NB4 (cell line): ENCODE results near the gene EPB41L2.
A peak's percentile ranks its signal among the peaks of the same experiment; 100 is the strongest.

ENCODE experiments used
- DNase-seq: peaks from one replicate; pipeline ENCODE4 v3.0.0; 2010; ENCODE audit warnings: low read depth
- H3K4me3 ChIP-seq: one replicate; pipeline ENCODE4 v1.5.1; 2011; ENCODE audit warnings: mild to moderate bottlenecking, low read depth, low read length, moderate library complexity
- CTCF ChIP-seq: IDR thresholded peaks from one replicate; pipeline ENCODE4 v1.5.1; 2012; ENCODE audit warnings: low read depth, low read length
- MAX ChIP-seq: IDR thresholded peaks from 2 replicates; pipeline ENCODE4 v1.6.1; 2011; ENCODE audit warnings: low read depth, low read length
- MYC ChIP-seq: IDR thresholded peaks from 2 replicates; pipeline ENCODE4 v1.6.1; 2011; ENCODE audit warnings: low read depth, low read length
- POLR2A ChIP-seq: IDR thresholded peaks from 2 replicates; pipeline ENCODE4 v1.6.1; 2011; ENCODE audit warnings: mild to moderate bottlenecking; ENCODE audit not compliant: insufficient read length; ENCODE audit errors: extremely low read depth

EPB41L2 gene

DNA sequence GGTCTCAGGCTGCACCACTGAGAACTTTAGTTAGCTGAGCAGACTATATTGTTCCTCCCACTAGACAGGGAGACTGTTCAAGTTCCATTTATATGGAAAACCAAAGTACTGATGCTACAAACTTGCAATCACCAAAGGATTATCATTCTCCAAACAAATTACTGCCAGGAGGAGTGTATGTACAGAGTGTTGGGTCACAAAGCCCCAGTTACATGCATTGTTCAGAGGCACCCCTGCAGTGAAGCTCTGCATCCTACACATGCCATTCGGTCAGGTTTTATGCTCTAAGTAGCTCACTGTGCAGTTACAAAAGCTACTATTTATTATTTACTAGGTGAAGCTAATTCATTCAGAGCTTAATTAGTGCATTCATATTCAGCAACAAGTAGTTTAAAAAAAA, 160.0 kb downstream of the EPB41L2 start:
- no peak overlapping the region for H3K4me3 ChIP-seq
- TF ChIP-seq MAX (no peak), CTCF (no peak), MYC (no peak), POLR2A (no peak)
- DNase-seq, result no peak

DNA sequence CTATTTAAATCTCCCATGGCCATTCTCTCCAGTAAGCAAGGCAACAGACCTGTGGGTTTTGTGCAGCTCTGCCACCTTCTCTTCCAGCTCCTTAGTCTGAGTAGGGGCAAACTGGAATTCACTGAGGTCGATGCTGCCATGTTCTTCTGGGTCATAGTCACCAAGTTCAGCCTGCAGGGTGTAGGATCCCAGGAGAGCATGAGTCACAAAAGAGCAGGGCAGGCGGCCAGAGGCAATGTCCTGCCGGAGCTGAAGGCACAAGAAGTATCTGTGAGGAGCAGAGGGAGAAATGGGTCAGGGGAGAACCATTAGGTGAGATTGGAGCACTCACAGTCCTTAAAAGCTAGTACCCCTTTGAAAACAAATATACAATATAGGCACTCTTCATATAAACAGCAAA, 162.1 kb downstream of the EPB41L2 start:
- no peak for DNase-seq
- TF ChIP-seq POLR2A, result no peak
- TF ChIP-seq MAX, result no peak
- no peak for TF ChIP-seq MYC
- TF ChIP-seq CTCF, result no peak
- H3K4me3 ChIP-seq, result no peak overlapping the region

GRCh38 chr6:130896249-130896648, 166.8 kb downstream of the EPB41L2 start:
- TF ChIP-seq CTCF, result no peak
- no peak for DNase-seq
- no peak overlapping the region for H3K4me3 ChIP-seq

GRCh38 chr6:130895516-130895915, 167.5 kb downstream of the EPB41L2 start:
- H3K4me3 ChIP-seq, result no peak overlapping the region
- no peak for DNase-seq
- no peak for TF ChIP-seq POLR2A
- TF ChIP-seq MYC, result no peak
- TF ChIP-seq MAX, result no peak
- TF ChIP-seq CTCF, result no peak

DNA sequence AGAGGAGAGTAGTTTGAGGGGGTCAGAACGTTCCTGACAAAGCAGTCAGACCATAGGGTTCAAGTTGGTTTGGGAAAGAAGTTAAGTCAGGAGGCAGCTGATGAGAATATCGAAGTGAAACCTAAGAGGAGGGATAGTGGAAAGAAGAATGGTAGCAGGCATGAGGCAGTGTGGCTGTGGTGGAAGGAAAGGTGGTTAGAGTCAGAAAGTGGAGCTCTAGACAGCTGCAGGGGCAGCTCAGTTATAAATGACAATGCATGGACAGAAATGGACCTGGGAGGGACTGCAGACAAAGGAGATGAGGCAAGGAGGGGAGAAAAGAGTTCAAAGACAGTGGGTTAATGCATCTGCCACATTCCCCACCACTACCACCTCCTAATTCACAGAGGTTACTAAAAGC, 169.3 kb downstream of the EPB41L2 start:
- no peak for TF ChIP-seq POLR2A
- no peak overlapping the region for H3K4me3 ChIP-seq
- no peak for DNase-seq

DNA sequence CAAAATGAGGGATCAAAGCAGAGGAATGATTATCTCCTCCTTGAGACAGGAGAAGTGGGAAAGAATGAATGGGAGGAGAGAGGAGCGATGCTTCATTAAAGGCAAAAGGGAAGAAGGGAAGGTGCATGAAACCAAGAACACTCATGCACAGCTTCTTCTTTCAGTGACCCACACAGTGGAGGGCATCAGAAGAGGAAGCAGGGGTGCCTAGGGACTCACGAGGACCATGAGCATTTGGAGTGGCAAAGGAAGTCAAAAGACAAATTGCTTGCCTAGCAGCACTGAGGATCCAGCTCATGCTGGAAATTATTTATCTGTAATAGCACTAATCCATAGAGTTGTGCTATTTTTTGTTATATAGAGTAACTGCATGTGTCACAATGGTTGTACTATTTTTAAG, 169.8 kb downstream of the EPB41L2 start:
- peak; percentile 38 for DNase-seq
- H3K4me3 ChIP-seq, result no peak overlapping the region
- no peak for TF ChIP-seq POLR2A
- TF ChIP-seq MYC, result no peak
- TF ChIP-seq MAX, result no peak
- TF ChIP-seq CTCF, result no peak
